ENCODE measurements around the gene ELK3. TPM values are rescaled to one million over a fixed set of nuclear protein-coding genes. Genes with fewer than 3 reads are reported as not detected.

Gene ELK3
- total and polyA plus RNA-seq, 2 experiments from 2014 or later, result 5.5 to 8.3 TPM

- TF ChIP-seq, protein P1, sequence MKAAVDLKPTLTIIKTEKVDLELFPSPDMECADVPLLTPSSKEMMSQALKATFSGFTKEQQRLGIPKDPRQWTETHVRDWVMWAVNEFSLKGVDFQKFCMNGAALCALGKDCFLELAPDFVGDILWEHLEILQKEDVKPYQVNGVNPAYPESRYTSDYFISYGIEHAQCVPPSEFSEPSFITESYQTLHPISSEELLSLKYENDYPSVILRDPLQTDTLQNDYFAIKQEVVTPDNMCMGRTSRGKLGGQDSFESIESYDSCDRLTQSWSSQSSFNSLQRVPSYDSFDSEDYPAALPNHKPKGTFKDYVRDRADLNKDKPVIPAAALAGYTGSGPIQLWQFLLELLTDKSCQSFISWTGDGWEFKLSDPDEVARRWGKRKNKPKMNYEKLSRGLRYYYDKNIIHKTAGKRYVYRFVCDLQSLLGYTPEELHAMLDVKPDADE (IDR thresholded peaks at IDR 0.05), result no peak
- no peak for TF ChIP-seq CREB1 (CRISPR knock-in tag; IDR thresholded peaks at IDR 0.05; ENCODE audit: low read depth)
- TF ChIP-seq ZNF331 (CRISPR knock-in tag; IDR thresholded peaks at IDR 0.05; ENCODE audit: low read depth), result no peak
- TF ChIP-seq ZNF114 (CRISPR knock-in tag; IDR thresholded peaks at IDR 0.05), result no peak
Measured at GRCh38 chr12:96265836-96266235, 71.7 kb downstream of the ELK3 start (continued).

- Histone ChIP-seq H3K27me3 (ENCODE audit: insufficient read depth) (no peaks in the 10 kb centered on the region), H3K4me3 (no peak overlapping the region), H3K4me2 (no peak overlapping the region), H3F3A (replicated peaks; ENCODE audit: low read depth) (no peaks in the 10 kb centered on the region), H4K20me1 (replicated peaks; ENCODE audit: insufficient read depth) (no peaks in the 10 kb centered on the region), H3K9me2 (ENCODE audit: insufficient read depth) (no peaks in the 10 kb centered on the region), H3K79me2 (replicated peaks; ENCODE audit: insufficient read depth) (no peaks in the 10 kb centered on the region), H3K4me1 (ENCODE audit: insufficient read depth) (no peaks in the 10 kb centered on the region), H3K27ac (ENCODE audit: low read depth) (no peak overlapping the region), H2AFZ (no peak overlapping the region), H3K36me3 (ENCODE audit: insufficient read depth) (no peaks in the 10 kb centered on the region)
- DNase-seq (ENCODE audit: low spot score) (no peak), ATAC-seq (no peak)
- Mint-ChIP-seq H3K27me3 (ENCODE audit: insufficient read depth, low read depth, poor library complexity) (peaks cover 2% of the 10 kb centered on the region), H3K4me3 (no peak overlapping the region), H3K27ac (no peak overlapping the region), H3K4me1 (no peaks in the 10 kb centered on the region), H3K36me3 (ENCODE audit: low read depth) (peaks cover 4% of the 10 kb centered on the region; the same call in 2 of the 3 replicates), H3K9me3 (no peaks in the 10 kb centered on the region)
- no peak for TF ChIP-seq CREB1 (CRISPR knock-in tag; IDR thresholded peaks at IDR 0.05; ENCODE audit: low read depth)
- TF ChIP-seq, protein P1 (IDR thresholded peaks at IDR 0.05), result no peak
- no peak for TF ChIP-seq ZNF462 (CRISPR knock-in tag; IDR thresholded peaks at IDR 0.05)
- no peak for TF ChIP-seq ZNF331 (CRISPR knock-in tag; IDR thresholded peaks at IDR 0.05; ENCODE audit: low read depth)
- no peak for TF ChIP-seq EZH2phosphoT487 (IDR thresholded peaks at IDR 0.05; ENCODE audit: unreplicated experiment)
- no peak for TF ChIP-seq JUNB (IDR thresholded peaks at IDR 0.05; ENCODE audit: unreplicated experiment)
- TF ChIP-seq EZH2 (IDR thresholded peaks at IDR 0.05; ENCODE audit: low read depth, unreplicated experiment), result no peak
- TF ChIP-seq STAT1 (IDR thresholded peaks at IDR 0.05; ENCODE audit: unreplicated experiment), result no peak
- TF ChIP-seq NANOG (IDR thresholded peaks at IDR 0.05; ENCODE audit: borderline replicate concordance), result no peak
- no peak for TF ChIP-seq CTCF (conservative IDR thresholded peaks at IDR 0.05; ENCODE audit: low read depth in 2 of 2)
- no peak for TF ChIP-seq ZNF114 (CRISPR knock-in tag; IDR thresholded peaks at IDR 0.05)
Measured at GRCh38 chr12:96266238-96266637, 72.1 kb downstream of the ELK3 start.

Measured in GM23338 (cell line).